ENCODE measurements around the gene SHROOM3. TPM values are rescaled to one million over a fixed set of nuclear protein-coding genes. Genes with fewer than 3 reads are reported as not detected.

SHROOM3 gene
- total RNA-seq, 2 donors from 2014 or later = 142 to 160 TPM

DNA sequence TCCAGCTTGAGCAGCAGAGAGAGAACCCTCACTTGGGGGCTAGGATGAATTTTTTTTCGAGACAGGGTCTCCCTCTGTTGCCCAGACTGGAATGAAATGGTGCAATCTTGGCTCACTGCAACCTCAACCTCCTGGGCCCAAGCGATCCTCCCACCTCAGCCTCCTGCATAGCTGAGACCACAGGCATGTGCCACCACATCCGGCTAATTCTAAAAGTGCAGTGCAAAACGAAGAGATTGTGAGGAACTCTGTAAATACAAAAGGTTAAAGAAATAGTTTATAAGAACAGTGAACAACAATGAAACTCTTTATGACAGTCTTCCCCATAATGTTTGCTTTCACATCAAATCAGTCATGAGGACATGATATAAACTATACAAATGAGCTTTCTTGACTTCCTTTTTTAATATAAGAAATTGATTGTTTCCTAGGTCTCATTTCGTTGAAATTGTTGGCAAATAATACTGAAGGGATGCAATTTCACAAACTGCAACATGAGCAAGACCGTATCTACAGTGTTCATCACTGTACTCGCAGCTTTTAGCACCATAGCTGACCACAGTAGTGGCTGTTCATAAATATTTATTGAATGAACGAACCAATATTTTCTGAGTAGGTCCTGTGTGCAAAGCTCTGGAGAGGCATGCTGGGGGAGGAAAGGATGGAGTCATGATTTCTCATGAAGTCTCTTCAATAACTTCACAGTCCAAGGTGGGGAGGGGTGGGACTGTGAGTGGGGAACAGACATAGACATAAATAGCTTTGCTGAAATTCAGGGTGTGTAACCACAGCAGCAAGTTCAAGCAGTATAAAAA lies 116.1 kb downstream of the SHROOM3 start:
- no peaks in the 10 kb centered on the region for H3K4me1 ChIP-seq
- no peak for DNase-seq
- TF ChIP-seq, protein P1, sequence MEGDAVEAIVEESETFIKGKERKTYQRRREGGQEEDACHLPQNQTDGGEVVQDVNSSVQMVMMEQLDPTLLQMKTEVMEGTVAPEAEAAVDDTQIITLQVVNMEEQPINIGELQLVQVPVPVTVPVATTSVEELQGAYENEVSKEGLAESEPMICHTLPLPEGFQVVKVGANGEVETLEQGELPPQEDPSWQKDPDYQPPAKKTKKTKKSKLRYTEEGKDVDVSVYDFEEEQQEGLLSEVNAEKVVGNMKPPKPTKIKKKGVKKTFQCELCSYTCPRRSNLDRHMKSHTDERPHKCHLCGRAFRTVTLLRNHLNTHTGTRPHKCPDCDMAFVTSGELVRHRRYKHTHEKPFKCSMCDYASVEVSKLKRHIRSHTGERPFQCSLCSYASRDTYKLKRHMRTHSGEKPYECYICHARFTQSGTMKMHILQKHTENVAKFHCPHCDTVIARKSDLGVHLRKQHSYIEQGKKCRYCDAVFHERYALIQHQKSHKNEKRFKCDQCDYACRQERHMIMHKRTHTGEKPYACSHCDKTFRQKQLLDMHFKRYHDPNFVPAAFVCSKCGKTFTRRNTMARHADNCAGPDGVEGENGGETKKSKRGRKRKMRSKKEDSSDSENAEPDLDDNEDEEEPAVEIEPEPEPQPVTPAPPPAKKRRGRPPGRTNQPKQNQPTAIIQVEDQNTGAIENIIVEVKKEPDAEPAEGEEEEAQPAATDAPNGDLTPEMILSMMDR (IDR thresholded peaks at IDR 0.05) = no peak
- no peaks in the 10 kb centered on the region for H3K9me3 ChIP-seq
- H3K4me3 ChIP-seq = no peak overlapping the region
- no peak overlapping the region for H3K9ac ChIP-seq (ENCODE audit: low read depth in 2 of 2, low read length in 2 of 2)
- intact Hi-C loops (cut with DNase I) = no loop called here
- H3K36me3 ChIP-seq = no peaks in the 10 kb centered on the region
- no peaks in the 10 kb centered on the region for H3K27me3 ChIP-seq
- H3K27ac ChIP-seq = no peak overlapping the region

DNA sequence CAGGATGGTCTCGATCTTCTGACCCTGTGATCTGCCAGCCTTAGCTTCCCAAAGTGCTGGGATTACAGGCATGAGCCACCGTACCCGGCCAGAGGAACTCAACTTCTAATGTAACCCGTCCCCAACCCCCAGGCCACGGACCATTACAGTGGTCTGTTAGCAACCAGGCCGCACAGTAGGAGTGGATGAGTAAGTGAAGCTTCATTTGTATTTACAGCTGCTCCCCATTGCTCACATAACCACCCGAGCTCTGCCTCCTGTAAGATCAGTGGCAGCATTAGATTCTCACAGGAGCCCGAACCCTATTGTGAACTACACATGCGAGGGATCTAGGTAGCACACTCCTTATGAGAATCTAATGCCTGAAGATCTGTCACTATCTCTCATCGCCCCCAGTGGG lies 119.6 kb downstream of the SHROOM3 start:
- TF ChIP-seq, protein P1 (IDR thresholded peaks at IDR 0.05) = no peak
- Histone ChIP-seq H3K4me1 (no peaks in the 10 kb centered on the region), H3K4me3 (no peak overlapping the region), H3K9me3 (no peaks in the 10 kb centered on the region), H3K36me3 (no peaks in the 10 kb centered on the region), H3K9ac (ENCODE audit: low read depth in 2 of 2, low read length in 2 of 2) (no peak overlapping the region), H3K27me3 (no peaks in the 10 kb centered on the region), H3K27ac (no peak overlapping the region)
- intact Hi-C loops (cut with DNase I) = no loop called here
- DNase-seq = no peak

DNA sequence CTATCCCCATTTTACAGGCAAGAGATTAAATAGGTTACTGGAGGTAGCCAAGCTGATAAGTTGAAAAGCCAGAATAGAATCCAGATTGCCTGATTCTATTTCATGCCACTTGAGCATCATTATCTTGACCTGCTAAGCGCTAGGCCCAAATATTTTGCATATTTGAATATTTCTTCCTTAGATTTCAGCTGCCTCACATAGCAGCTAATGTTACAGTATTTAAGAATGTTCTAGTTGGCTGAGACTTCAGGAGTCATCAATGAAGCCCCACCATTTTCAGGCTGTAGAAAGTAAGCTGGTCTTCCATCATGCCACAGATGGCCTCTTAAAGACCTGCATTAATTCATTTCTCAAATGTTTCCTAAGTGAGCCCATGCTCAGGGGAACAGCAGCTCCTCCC lies 121.4 kb downstream of the SHROOM3 start:
- Histone ChIP-seq H3K9ac (ENCODE audit: low read depth in 2 of 2, low read length in 2 of 2) (no peak overlapping the region), H3K27ac (no peak overlapping the region), H3K27me3 (no peaks in the 10 kb centered on the region), H3K4me1 (no peaks in the 10 kb centered on the region), H3K9me3 (no peaks in the 10 kb centered on the region), H3K4me3 (no peak overlapping the region), H3K36me3 (no peaks in the 10 kb centered on the region)
- TF ChIP-seq, protein P1 (IDR thresholded peaks at IDR 0.05) = no peak
- no peak for DNase-seq
- intact Hi-C loops (cut with DNase I) = no loop called here

DNA sequence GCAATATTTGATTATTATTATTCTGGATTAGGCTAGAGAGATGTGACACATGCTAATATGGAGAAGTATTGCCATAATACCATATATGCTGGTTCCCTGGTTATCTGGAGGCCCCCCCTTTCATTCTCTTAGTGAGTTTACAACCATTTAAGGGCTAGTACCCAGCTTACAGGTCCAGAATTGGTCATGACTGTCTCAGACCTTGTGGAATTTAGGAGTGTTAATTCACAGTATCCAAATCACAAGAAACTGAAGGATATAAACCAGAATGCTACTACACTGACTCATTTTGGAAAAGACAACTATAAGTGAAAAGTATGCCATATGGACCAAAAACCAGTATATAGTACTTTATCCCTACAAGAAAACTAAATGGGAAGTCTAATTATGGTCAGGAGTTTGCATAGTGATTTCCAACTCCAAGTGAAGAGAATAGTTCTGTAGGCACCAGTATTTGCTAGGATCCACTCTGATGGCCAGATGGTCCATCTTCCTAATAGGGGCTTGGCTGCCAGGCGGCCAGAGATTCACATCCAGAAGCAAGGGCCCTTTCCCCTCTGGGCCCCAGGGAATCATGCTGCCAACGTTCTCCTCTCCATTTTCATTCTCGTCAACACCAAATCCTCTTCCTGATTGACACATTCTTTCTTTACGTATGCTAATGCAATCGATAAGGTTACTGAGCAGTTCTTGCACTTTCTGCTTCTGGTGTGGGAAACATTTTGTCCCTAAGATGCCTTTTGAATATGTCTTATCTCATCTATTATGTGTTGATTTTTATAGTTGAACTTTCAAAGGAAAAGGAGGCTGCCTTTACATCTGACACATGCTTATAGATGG lies 123.6 kb downstream of the SHROOM3 start:
- Histone ChIP-seq H3K36me3 (no peaks in the 10 kb centered on the region), H3K27me3 (no peaks in the 10 kb centered on the region), H3K9ac (ENCODE audit: low read depth in 2 of 2, low read length in 2 of 2) (no peak overlapping the region), H3K9me3 (no peaks in the 10 kb centered on the region), H3K4me1 (no peaks in the 10 kb centered on the region), H3K4me3 (no peak overlapping the region), H3K27ac (no peak overlapping the region)
- TF ChIP-seq, protein P1 (IDR thresholded peaks at IDR 0.05) = no peak
- no peak for DNase-seq
- intact Hi-C loops (cut with DNase I) = no loop called here

DNA sequence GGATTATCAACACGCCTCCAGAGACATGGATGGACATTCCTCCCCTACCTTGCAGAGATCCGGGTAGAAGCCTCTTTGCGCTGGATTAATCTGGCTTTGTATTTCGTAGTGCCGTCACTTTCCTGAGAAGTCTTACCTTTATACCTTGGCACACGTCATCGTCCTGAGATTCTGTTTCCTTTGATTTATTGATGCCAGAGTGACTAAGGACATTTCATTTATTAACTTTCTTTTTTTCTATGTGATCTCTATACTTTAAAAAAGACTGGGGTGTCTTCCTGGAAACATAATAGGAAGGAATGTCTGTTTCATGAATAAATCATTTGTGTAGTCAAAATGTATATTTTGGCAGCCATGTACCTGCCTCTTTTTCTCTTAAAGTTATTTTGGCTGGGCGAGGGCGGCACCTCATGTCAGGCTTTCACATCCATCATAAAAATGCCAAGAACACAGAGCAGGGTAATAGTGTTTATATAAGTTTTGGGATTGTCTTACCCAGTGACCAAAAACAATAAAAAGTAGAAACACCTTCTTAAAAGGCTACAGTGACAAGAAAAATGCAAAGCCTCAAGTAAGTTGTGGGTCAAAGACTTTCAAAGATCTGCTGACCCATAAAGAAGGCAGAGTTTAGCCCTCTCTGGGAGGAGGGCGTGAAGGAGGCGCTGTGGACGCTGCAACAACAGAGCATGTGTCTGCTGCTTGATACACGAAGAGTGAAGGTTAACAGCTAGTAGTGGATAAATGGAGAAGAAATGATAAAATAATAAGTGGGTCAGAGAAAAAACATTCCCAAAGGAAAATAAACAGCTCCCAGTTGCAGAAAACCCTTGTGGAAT lies 124.4 kb downstream of the SHROOM3 start:
- intact Hi-C loops (cut with DNase I) = no loop called here
- no peak overlapping the region for H3K27ac ChIP-seq
- H3K36me3 ChIP-seq = no peaks in the 10 kb centered on the region
- no peak overlapping the region for H3K9ac ChIP-seq (ENCODE audit: low read depth in 2 of 2, low read length in 2 of 2)
- TF ChIP-seq, protein P1 (IDR thresholded peaks at IDR 0.05) = no peak
- no peaks in the 10 kb centered on the region for H3K9me3 ChIP-seq
- no peaks in the 10 kb centered on the region for H3K4me1 ChIP-seq
- DNase-seq = no peak
- no peak overlapping the region for H3K4me3 ChIP-seq
- H3K27me3 ChIP-seq = no peaks in the 10 kb centered on the region

All from colonic mucosa (tissue), 4 donors.